ENCODE results near the gene RHBDD2.
A peak's percentile ranks its signal among the peaks of the same experiment; 100 is the strongest.
"Not testable (repeated sequence)": the region's sequence is repeated elsewhere in the genome, so short reads cannot be mapped to it uniquely, and the experiment has no call there.

RHBDD2 gene

GRCh38 chr7:75866489-75867389, 12.1 kb upstream of the RHBDD2 start:
- peak; percentile 32 for DNase-seq

GRCh38 chr7:75867390-75867717, 11.5 kb upstream of the RHBDD2 start:
- DNase-seq: no peak

GRCh38 chr7:75868153-75868552, 10.7 kb upstream of the RHBDD2 start:
- no peak for DNase-seq

- peak; percentile 39 for DNase-seq
Measured at GRCh38 chr7:75869776-75870379, 9.0 kb upstream of the RHBDD2 start.

GRCh38 chr7:75870557-75871161, 8.2 kb upstream of the RHBDD2 start:
- no peak for DNase-seq

GRCh38 chr7:75872073-75872782, 6.6 kb upstream of the RHBDD2 start:
- no peak for DNase-seq

GRCh38 chr7:75874180-75874579, 4.7 kb upstream of the RHBDD2 start:
- DNase-seq: not testable (repeated sequence)

- DNase-seq: no peak
Measured at GRCh38 chr7:75875113-75876080, 3.4 kb upstream of the RHBDD2 start.

- DNase-seq: no peak
Measured at GRCh38 chr7:75876126-75876881, 2.5 kb upstream of the RHBDD2 start.

- no peak for DNase-seq
Measured at GRCh38 chr7:75878312-75878768, 494 bp upstream of the RHBDD2 start.

- DNase-seq: no peak
Measured at GRCh38 chr7:75879771-75880184, 944 bp downstream of the RHBDD2 start.

- DNase-seq: no peak
Measured at GRCh38 chr7:75880242-75880641, 1.4 kb downstream of the RHBDD2 start.

- DNase-seq: no peak
Measured at GRCh38 chr7:75881436-75882095, 2.7 kb downstream of the RHBDD2 start.

- not testable (repeated sequence) for DNase-seq
Measured at GRCh38 chr7:75883265-75883824, 4.5 kb downstream of the RHBDD2 start.

GRCh38 chr7:75884476-75884875, 5.6 kb downstream of the RHBDD2 start:
- no peak for DNase-seq

GRCh38 chr7:75885036-75885435, 6.2 kb downstream of the RHBDD2 start:
- DNase-seq: no peak

- no peak for DNase-seq
Measured at GRCh38 chr7:75887669-75888369, 9.0 kb downstream of the RHBDD2 start.

GRCh38 chr7:75888464-75889222, 9.8 kb downstream of the RHBDD2 start:
- DNase-seq: no peak

Measured in stimulated activated CD4-positive, alpha-beta T cell treated with anti-CD3 and anti-CD28 coated beads, Interleukin-1b, Interleukin-23, amount 100 ng/mL, for 48 hours (primary cell).